HepG2 (cell line): ENCODE results near the gene IL17F. TPM values are rescaled to one million over a fixed set of nuclear protein-coding genes. Genes with fewer than 3 reads are reported as not detected.

ENCODE experiments used
- ATF3 ChIP-seq: sonication (generic); formaldehyde crosslinking; IDR thresholded peaks from 2 replicates; pipeline ENCODE4 v1.4.0; 2020; ENCODE audit warnings: missing genetic modification reagents
- DNMT3B ChIP-seq: conservative IDR thresholded peaks from 2 replicates; pipeline ENCODE4 v1.6.1; 2016; ENCODE audit warnings: missing biosample characterization, control low read depth
- FOXP1 ChIP-seq, 2 experiments: fragments of 450-650 bp in 1 of 2; IDR thresholded peaks; 2 replicates each; pipeline ENCODE4 v1.6.1; 2017 to 2018; ENCODE audit warnings: antibody characterized with exemption in 1 of 2
- HMG20B ChIP-seq: conservative IDR thresholded peaks from 2 replicates; pipeline ENCODE4 v1.6.1; 2016; ENCODE audit warnings: missing genetic modification reagents, missing compliant biosample characterization
- HNF1A ChIP-seq, 2 experiments: sonication (generic) in 1 of 2; formaldehyde crosslinking in 1 of 2; IDR thresholded peaks; 2 replicates each; pipeline versions ENCODE4 v1.4.0 to v1.6.1; 2016 to 2020; ENCODE audit warnings: borderline replicate concordance in 1 of 2, low read depth in 1 of 2, mild to moderate bottlenecking in 1 of 2, missing genetic modification reagents in 1 of 2
- IKZF5 ChIP-seq: IDR thresholded peaks from 2 replicates; pipeline ENCODE4 v1.6.1; 2018; ENCODE audit warnings: missing genetic modification reagents, mild to moderate bottlenecking, missing compliant biosample characterization
- KMT2B ChIP-seq: IDR thresholded peaks from 2 replicates; pipeline ENCODE4 v1.6.1; 2016; ENCODE audit warnings: missing genetic modification reagents, missing compliant biosample characterization
- ZBTB43 ChIP-seq: sonication (generic); formaldehyde crosslinking; conservative IDR thresholded peaks from 2 replicates; pipeline ENCODE4 v1.4.0; 2020; ENCODE audit warnings: missing genetic modification reagents
- ZGPAT ChIP-seq: IDR thresholded peaks from 2 replicates; pipeline ENCODE4 v1.6.1; 2016; ENCODE audit warnings: mild to moderate bottlenecking
- ZNF10 ChIP-seq: sonication (generic); formaldehyde crosslinking; IDR thresholded peaks from 2 replicates; pipeline ENCODE4 v1.4.0; 2020; ENCODE audit warnings: mild to moderate bottlenecking, low read depth, missing genetic modification reagents, borderline replicate concordance
- ZNF275 ChIP-seq: sonication (generic); formaldehyde crosslinking; IDR thresholded peaks from 2 replicates; pipeline ENCODE4 v1.8.0; 2022; ENCODE audit warnings: missing genetic modification reagents, mild to moderate bottlenecking, inconsistent platforms, borderline replicate concordance
- ZNF556 ChIP-seq: sonication (generic); formaldehyde crosslinking; IDR thresholded peaks from 2 replicates; pipeline ENCODE4 v1.4.0; 2020; ENCODE audit warnings: mild to moderate bottlenecking, missing genetic modification reagents, borderline replicate concordance
- ZNF567 ChIP-seq: sonication (generic); formaldehyde crosslinking; IDR thresholded peaks from 2 replicates; pipeline ENCODE4 v1.8.1; 2023; ENCODE audit warnings: mild to moderate bottlenecking, missing genetic modification reagents, borderline replicate concordance
- ZNF710 ChIP-seq: sonication (generic); formaldehyde crosslinking; IDR thresholded peaks from 2 replicates; pipeline ENCODE4 v1.5.0; 2020; ENCODE audit warnings: mild to moderate bottlenecking, missing genetic modification reagents, borderline replicate concordance
- ZNF747 ChIP-seq: sonication (generic); formaldehyde crosslinking; IDR thresholded peaks from 2 replicates; pipeline ENCODE4 v1.8.1; 2023; ENCODE audit warnings: missing genetic modification reagents, mild to moderate bottlenecking, borderline replicate concordance
- ZNF792 ChIP-seq: IDR thresholded peaks from 2 replicates; pipeline ENCODE4 v1.6.1; 2016
- polyA plus RNA-seq, 8 experiments: library from polyadenylated mRNA; depleted of rRNA in 3 of 8; stranded (reverse) in 7 of 8; unstranded in 1 of 8; fragments of >200 nt; fragmentation: Illumina TruSeq in 4 of 8; extraction: Trizol in 4 of 8; gene quantifications; 2 replicates each; pipeline versions ENCODE4 v1.2.1 to v1.2.3, GENCODE V29; 2011 to 2016; ENCODE audit warnings: low read depth in 4 of 8, missing spikeins in 1 of 8, mixed read lengths in 1 of 8; ENCODE audit not compliant: insufficient read depth in 1 of 8
- total RNA-seq, 5 experiments: library from RNA; depleted of rRNA; stranded (reverse); fragments of >200 nt; fragmentation: Illumina TruSeq; extraction: Trizol; gene quantifications; 2 replicates each; pipeline ENCODE4 v1.2.3, GENCODE V29; 2016; ENCODE audit warnings: low read depth in 1 of 5

IL17F gene
- total and polyA plus RNA-seq, 2 of the 13 experiments (the other 11 are each of a cell fraction or from before 2014, with no cell fraction given) = not detected

- no peak for TF ChIP-seq HNF1A (IDR thresholded peaks at IDR 0.05; ENCODE audit: low read depth)
- no peak for TF ChIP-seq HNF1A (CRISPR knock-in tag; IDR thresholded peaks at IDR 0.05; ENCODE audit: borderline replicate concordance)
- TF ChIP-seq ZGPAT = peak; percentile 62
- TF ChIP-seq ZNF10 (CRISPR knock-in tag) = no peak
- peak; percentile 26; the same call in 1 of the 2 replicates for TF ChIP-seq ZNF710 (CRISPR knock-in tag)
- no peak for TF ChIP-seq ZNF567 (CRISPR knock-in tag)
- peak; percentile 73; the same call in 1 of the 2 replicates for TF ChIP-seq IKZF5 (CRISPR knock-in tag)
- peak; percentile 58; the same call in 1 of the 2 replicates for TF ChIP-seq ZNF556
- no peak for TF ChIP-seq ZBTB43
- TF ChIP-seq ZNF275 (CRISPR knock-in tag) = no peak
- no peak for TF ChIP-seq ZNF747 (CRISPR knock-in tag)
- no peak for TF ChIP-seq ATF3
- TF ChIP-seq DNMT3B (CRISPR knock-in tag) = no peak
- TF ChIP-seq FOXP1 (IDR thresholded peaks at IDR 0.05) = peak; percentile 67; the same call in 1 of the 2 replicates
- peak; percentile 86 for TF ChIP-seq FOXP1 (CRISPR knock-in tag; IDR thresholded peaks at IDR 0.05)
- no peak for TF ChIP-seq HMG20B
- peak; percentile 64; the same call in 1 of the 2 replicates for TF ChIP-seq KMT2B (CRISPR knock-in tag)
- peak; percentile 26; the same call in 1 of the 2 replicates for TF ChIP-seq ZNF792 (CRISPR knock-in tag)
Observed at GRCh38 chr6:52286798-52287432, 42.6 kb upstream of the IL17F start (continued).
